ENCODE data around the gene SIGLEC9.

Gene SIGLEC9

DNA sequence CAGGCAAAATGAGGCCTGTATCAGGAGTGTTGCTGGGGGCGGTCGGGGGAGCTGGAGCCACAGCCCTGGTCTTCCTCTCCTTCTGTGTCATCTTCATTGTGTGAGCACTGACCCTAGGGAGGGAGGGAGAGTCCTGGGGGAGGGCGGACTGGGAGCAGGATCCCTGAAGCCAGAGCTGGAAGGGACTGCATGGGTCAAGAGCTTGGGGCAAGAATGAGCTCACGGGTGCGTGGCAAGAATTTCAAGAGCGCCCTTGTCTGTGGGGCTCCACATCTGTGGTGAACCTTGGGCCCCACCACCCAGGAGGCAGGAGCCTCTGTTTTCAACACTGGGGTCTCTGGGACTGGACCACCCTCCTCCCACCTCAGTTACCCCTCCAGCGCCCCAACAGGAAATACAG is 22.0 kb downstream of the SIGLEC9 start:
- H3K4me3 ChIP-seq (ENCODE audit: low read length, poor library complexity, severe bottlenecking) = no peak overlapping the region
- no peaks in the 10 kb centered on the region for H3K36me3 ChIP-seq (ENCODE audit: insufficient read depth, low read length)
- TF ChIP-seq CTCF (conservative IDR thresholded peaks at IDR 0.05; ENCODE audit: low read length) = no peak
- TF ChIP-seq EZH2phosphoT487 (IDR thresholded peaks at IDR 0.05; ENCODE audit: borderline replicate concordance) = no peak
- no peaks in the 10 kb centered on the region for H3K9me2 ChIP-seq (replicated peaks; ENCODE audit: low read depth, low read length)
- H4K20me1 ChIP-seq (ENCODE audit: insufficient read depth, low read length, poor library complexity, severe bottlenecking) = no peaks in the 10 kb centered on the region
- H3K4me2 ChIP-seq (ENCODE audit: low read depth, low read length, poor library complexity, severe bottlenecking) = no peak overlapping the region
- H3K4me1 ChIP-seq (ENCODE audit: insufficient read depth, low read length, poor library complexity, severe bottlenecking) = no peaks in the 10 kb centered on the region
- no peaks in the 10 kb centered on the region for H3K79me2 ChIP-seq (ENCODE audit: insufficient read depth, low read length)
- no peak overlapping the region for H3K9ac ChIP-seq (ENCODE audit: low read depth, low read length, poor library complexity, severe bottlenecking)
- no peak overlapping the region for H2AFZ ChIP-seq (ENCODE audit: low read length)
- H3K27me3 ChIP-seq (ENCODE audit: insufficient read depth, low read length, poor library complexity, severe bottlenecking) = no peaks in the 10 kb centered on the region
- no peaks in the 10 kb centered on the region for H3K9me3 ChIP-seq (ENCODE audit: insufficient read depth, low read depth, low read length)
- H3F3A ChIP-seq (ENCODE audit: low read depth) = no peaks in the 10 kb centered on the region

- TF ChIP-seq EZH2phosphoT487 (IDR thresholded peaks at IDR 0.05; ENCODE audit: borderline replicate concordance) = no peak
- TF ChIP-seq CTCF (conservative IDR thresholded peaks at IDR 0.05; ENCODE audit: low read length) = no peak
- Histone ChIP-seq H3K9me2 (replicated peaks; ENCODE audit: low read depth, low read length) (no peaks in the 10 kb centered on the region), H3K4me1 (ENCODE audit: insufficient read depth, low read length, poor library complexity, severe bottlenecking) (no peaks in the 10 kb centered on the region), H3K79me2 (ENCODE audit: insufficient read depth, low read length) (no peaks in the 10 kb centered on the region), H3F3A (ENCODE audit: low read depth) (no peaks in the 10 kb centered on the region), H3K9me3 (ENCODE audit: insufficient read depth, low read depth, low read length) (no peaks in the 10 kb centered on the region), H3K27me3 (ENCODE audit: insufficient read depth, low read length, poor library complexity, severe bottlenecking) (no peaks in the 10 kb centered on the region), H3K4me3 (ENCODE audit: low read length, poor library complexity, severe bottlenecking) (no peak overlapping the region), H3K4me2 (ENCODE audit: low read depth, low read length, poor library complexity, severe bottlenecking) (no peak overlapping the region), H3K9ac (ENCODE audit: low read depth, low read length, poor library complexity, severe bottlenecking) (no peak overlapping the region), H2AFZ (ENCODE audit: low read length) (no peak overlapping the region), H3K36me3 (ENCODE audit: insufficient read depth, low read length) (no peaks in the 10 kb centered on the region), H4K20me1 (ENCODE audit: insufficient read depth, low read length, poor library complexity, severe bottlenecking) (no peaks in the 10 kb centered on the region)
These were observed 23.0 kb downstream of the SIGLEC9 start for GRCh38 chr19:51147663-51148062.

- no peak overlapping the region for H3K4me2 ChIP-seq (ENCODE audit: low read depth, low read length, poor library complexity, severe bottlenecking)
- no peaks in the 10 kb centered on the region for H3K36me3 ChIP-seq (ENCODE audit: insufficient read depth, low read length)
- no peak overlapping the region for H3K4me3 ChIP-seq (ENCODE audit: low read length, poor library complexity, severe bottlenecking)
- H3K79me2 ChIP-seq (ENCODE audit: insufficient read depth, low read length) = no peaks in the 10 kb centered on the region
- H3K9me2 ChIP-seq (replicated peaks; ENCODE audit: low read depth, low read length) = no peaks in the 10 kb centered on the region
- no peak overlapping the region for H2AFZ ChIP-seq (ENCODE audit: low read length)
- H3K9ac ChIP-seq (ENCODE audit: low read depth, low read length, poor library complexity, severe bottlenecking) = no peak overlapping the region
- H3K27me3 ChIP-seq (ENCODE audit: insufficient read depth, low read length, poor library complexity, severe bottlenecking) = no peaks in the 10 kb centered on the region
- H3F3A ChIP-seq (ENCODE audit: low read depth) = no peaks in the 10 kb centered on the region
- H4K20me1 ChIP-seq (ENCODE audit: insufficient read depth, low read length, poor library complexity, severe bottlenecking) = no peaks in the 10 kb centered on the region
- H3K4me1 ChIP-seq (ENCODE audit: insufficient read depth, low read length, poor library complexity, severe bottlenecking) = no peaks in the 10 kb centered on the region
- no peak for TF ChIP-seq EZH2phosphoT487 (IDR thresholded peaks at IDR 0.05; ENCODE audit: borderline replicate concordance)
- TF ChIP-seq CTCF (conservative IDR thresholded peaks at IDR 0.05; ENCODE audit: low read length) = no peak
- H3K9me3 ChIP-seq (ENCODE audit: insufficient read depth, low read depth, low read length) = no peaks in the 10 kb centered on the region
These were observed 23.9 kb downstream of the SIGLEC9 start for GRCh38 chr19:51148580-51148979.
